ES-I3 (cell line): ENCODE data around the gene PCDH9.

Experiments used
- H3K36me3 ChIP-seq: 2 replicates; pipeline ENCODE4 v1.6.1; 2013; ENCODE audit warnings: mild to moderate bottlenecking, low read length, control low read depth, moderate library complexity; ENCODE audit not compliant: insufficient read depth
- H3K4me1 ChIP-seq: 2 replicates; pipeline ENCODE4 v1.6.1; 2013; ENCODE audit warnings: mild to moderate bottlenecking, control low read depth, low read length; ENCODE audit not compliant: insufficient read depth
- H3K9ac ChIP-seq: 2 replicates; pipeline ENCODE4 v1.6.1; 2013; ENCODE audit warnings: low read depth, mild to moderate bottlenecking, low read length, moderate library complexity
- H3K9me3 ChIP-seq: 2 replicates; pipeline ENCODE4 v1.6.1; 2013; ENCODE audit warnings: mild to moderate bottlenecking, low read length, moderate library complexity; ENCODE audit not compliant: control insufficient read depth, insufficient read depth

Gene PCDH9

GRCh38 chr13:67139551-67139950 lies 90.6 kb downstream of the PCDH9 start:
- Histone ChIP-seq H3K36me3 (no peaks in the 10 kb centered on the region), H3K9ac (no peak overlapping the region), H3K4me1 (peaks cover 12% of the 10 kb centered on the region), H3K9me3 (no peaks in the 10 kb centered on the region)

GRCh38 chr13:67138970-67139369 lies 91.2 kb downstream of the PCDH9 start:
- H3K36me3 ChIP-seq: no peaks in the 10 kb centered on the region
- peaks cover 17% of the 10 kb centered on the region for H3K4me1 ChIP-seq
- no peak overlapping the region for H3K9ac ChIP-seq
- no peaks in the 10 kb centered on the region for H3K9me3 ChIP-seq

- Histone ChIP-seq H3K4me1 (peaks cover 6% of the 10 kb centered on the region; the same call in 1 of the 2 replicates), H3K36me3 (no peaks in the 10 kb centered on the region), H3K9me3 (no peaks in the 10 kb centered on the region), H3K9ac (no peak overlapping the region)
These were observed 92.9 kb downstream of the PCDH9 start for GRCh38 chr13:67137044-67137735.

GRCh38 chr13:67136157-67136556 lies 94.0 kb downstream of the PCDH9 start:
- Histone ChIP-seq H3K4me1 (peaks cover 6% of the 10 kb centered on the region; the same call in 1 of the 2 replicates), H3K9me3 (no peaks in the 10 kb centered on the region), H3K36me3 (no peaks in the 10 kb centered on the region), H3K9ac (no peak overlapping the region)

GRCh38 chr13:67135356-67135755 lies 94.8 kb downstream of the PCDH9 start:
- no peaks in the 10 kb centered on the region for H3K36me3 ChIP-seq

GRCh38 chr13:67134417-67135129 lies 95.6 kb downstream of the PCDH9 start:
- H3K9ac ChIP-seq: no peak overlapping the region
- H3K4me1 ChIP-seq: peaks cover 6% of the 10 kb centered on the region; the same call in 1 of the 2 replicates
- no peaks in the 10 kb centered on the region for H3K9me3 ChIP-seq
- no peaks in the 10 kb centered on the region for H3K36me3 ChIP-seq

More at GRCh38 chr13:67135356-67135755, 94.8 kb downstream of the PCDH9 start:
- H3K9ac ChIP-seq: no peak overlapping the region
- H3K9me3 ChIP-seq: no peaks in the 10 kb centered on the region
- H3K4me1 ChIP-seq: peaks cover 6% of the 10 kb centered on the region; the same call in 1 of the 2 replicates

- Histone ChIP-seq H3K36me3 (no peaks in the 10 kb centered on the region), H3K9me3 (no peaks in the 10 kb centered on the region), H3K4me1 (peaks cover 8% of the 10 kb centered on the region; the same call in 1 of the 2 replicates), H3K9ac (no peak overlapping the region)
These were observed 96.7 kb downstream of the PCDH9 start for GRCh38 chr13:67133476-67133875.

- Histone ChIP-seq H3K4me1 (peaks cover 15% of the 10 kb centered on the region), H3K9ac (no peak overlapping the region)
These were observed 98.7 kb downstream of the PCDH9 start for GRCh38 chr13:67131393-67131792.

GRCh38 chr13:67130444-67130843 lies 99.7 kb downstream of the PCDH9 start:
- Histone ChIP-seq H3K4me1 (peaks cover 15% of the 10 kb centered on the region), H3K9ac (no peak overlapping the region), H3K9me3 (no peaks in the 10 kb centered on the region), H3K36me3 (no peaks in the 10 kb centered on the region)

More at GRCh38 chr13:67131393-67131792, 98.7 kb downstream of the PCDH9 start:
- H3K9me3 ChIP-seq: no peaks in the 10 kb centered on the region
- H3K36me3 ChIP-seq: no peaks in the 10 kb centered on the region

- Histone ChIP-seq H3K9me3 (no peaks in the 10 kb centered on the region), H3K4me1 (peaks cover 9% of the 10 kb centered on the region), H3K9ac (no peak overlapping the region), H3K36me3 (no peaks in the 10 kb centered on the region)
These were observed 102.0 kb downstream of the PCDH9 start for GRCh38 chr13:67128136-67128535.

- no peak overlapping the region for H3K9ac ChIP-seq
- no peaks in the 10 kb centered on the region for H3K36me3 ChIP-seq
- H3K4me1 ChIP-seq: peaks cover 9% of the 10 kb centered on the region
- H3K9me3 ChIP-seq: no peaks in the 10 kb centered on the region
These were observed 104.5 kb downstream of the PCDH9 start for GRCh38 chr13:67125681-67126080.

GRCh38 chr13:67123165-67123564 lies 107.0 kb downstream of the PCDH9 start:
- H3K4me1 ChIP-seq: peaks cover 4% of the 10 kb centered on the region; the same call in 1 of the 2 replicates
- H3K9ac ChIP-seq: no peak overlapping the region
- no peaks in the 10 kb centered on the region for H3K36me3 ChIP-seq
- no peaks in the 10 kb centered on the region for H3K9me3 ChIP-seq

- Histone ChIP-seq H3K9ac (no peak overlapping the region), H3K9me3 (no peaks in the 10 kb centered on the region), H3K36me3 (no peaks in the 10 kb centered on the region), H3K4me1 (no peaks in the 10 kb centered on the region)
These were observed 107.9 kb downstream of the PCDH9 start for GRCh38 chr13:67122251-67122650.

GRCh38 chr13:67120872-67121531 lies 109.1 kb downstream of the PCDH9 start:
- H3K9ac ChIP-seq: no peak overlapping the region
- no peaks in the 10 kb centered on the region for H3K36me3 ChIP-seq
- no peaks in the 10 kb centered on the region for H3K9me3 ChIP-seq
- H3K4me1 ChIP-seq: no peaks in the 10 kb centered on the region
